Stimulated activated effector memory CD8-positive, alpha-beta T cell treated with anti-CD3 and anti-CD28 coated beads, Interleukin-12 subunit alpha, Interleukin-12 subunit beta, amount 100 ng/mL, for 72 hours (primary cell): ENCODE measurements around the gene KRT75.
"Not testable (repeated sequence)": the region's sequence is repeated elsewhere in the genome, so short reads cannot be mapped to it uniquely, and the experiment has no call there.

Experiments
- ATAC-seq: fragments of 150-1000 bp; cut with Tn5 transposase; 2 replicates; pipeline ENCODE4 v1.10.0; 2021
- DNase-seq, 2 donors: peaks; one replicate each; pipeline ENCODE4 v3.0.0; 2021 to 2022; ENCODE audit warnings: low spot score in 2 of 2
- H3K27ac Mint-ChIP-seq: one replicate; pipeline ENCODE4 v1.8.0; 2022; ENCODE audit warnings: mild to moderate bottlenecking, mixed read lengths
- H3K36me3 Mint-ChIP-seq: one replicate; pipeline ENCODE4 v1.8.0; 2022; ENCODE audit warnings: mild to moderate bottlenecking, mixed read lengths
- H3K4me1 Mint-ChIP-seq: one replicate; pipeline ENCODE4 v1.8.0; 2022; ENCODE audit warnings: mixed read lengths
- H3K4me3 Mint-ChIP-seq: one replicate; pipeline ENCODE4 v1.8.0; 2022; ENCODE audit warnings: mild to moderate bottlenecking, mixed read lengths
- H3K9me3 Mint-ChIP-seq: one replicate; pipeline ENCODE4 v1.8.0; 2022; ENCODE audit warnings: mixed read lengths

KRT75 gene

GRCh38 chr12:52414936-52415335 lies 19.2 kb downstream of the KRT75 start:
- H3K27ac Mint-ChIP-seq: no peak overlapping the region
- no peaks in the 10 kb centered on the region for H3K4me1 Mint-ChIP-seq
- no peaks in the 10 kb centered on the region for H3K36me3 Mint-ChIP-seq
- ATAC-seq (no peak), DNase-seq (no peak)
- H3K4me3 Mint-ChIP-seq: no peak overlapping the region
- no peaks in the 10 kb centered on the region for H3K9me3 Mint-ChIP-seq

GRCh38 chr12:52413782-52414345 lies 20.3 kb downstream of the KRT75 start:
- ATAC-seq (no peak), DNase-seq (no peak)
- H3K36me3 Mint-ChIP-seq: no peaks in the 10 kb centered on the region
- H3K9me3 Mint-ChIP-seq: no peaks in the 10 kb centered on the region
- no peaks in the 10 kb centered on the region for H3K4me1 Mint-ChIP-seq
- H3K4me3 Mint-ChIP-seq: no peak overlapping the region
- no peak overlapping the region for H3K27ac Mint-ChIP-seq

GRCh38 chr12:52413202-52413601 lies 21.0 kb downstream of the KRT75 start:
- ATAC-seq (no peak), DNase-seq (no peak)
- no peaks in the 10 kb centered on the region for H3K36me3 Mint-ChIP-seq
- no peaks in the 10 kb centered on the region for H3K9me3 Mint-ChIP-seq
- H3K4me3 Mint-ChIP-seq: no peak overlapping the region
- H3K27ac Mint-ChIP-seq: no peak overlapping the region
- no peaks in the 10 kb centered on the region for H3K4me1 Mint-ChIP-seq

GRCh38 chr12:52411815-52412214 lies 22.4 kb downstream of the KRT75 start:
- no peaks in the 10 kb centered on the region for H3K9me3 Mint-ChIP-seq
- H3K36me3 Mint-ChIP-seq: no peaks in the 10 kb centered on the region
- no peak overlapping the region for H3K27ac Mint-ChIP-seq
- H3K4me3 Mint-ChIP-seq: no peak overlapping the region
- ATAC-seq (no peak), DNase-seq (no peak)
- no peaks in the 10 kb centered on the region for H3K4me1 Mint-ChIP-seq

GRCh38 chr12:52410589-52411248 lies 23.5 kb downstream of the KRT75 start:
- not testable (repeated sequence) for H3K27ac Mint-ChIP-seq, H3K9me3 Mint-ChIP-seq, H3K36me3 Mint-ChIP-seq, H3K4me3 Mint-ChIP-seq, ATAC-seq, H3K4me1 Mint-ChIP-seq, DNase-seq

- Mint-ChIP-seq H3K4me1 (peaks cover 1% of the 10 kb centered on the region), H3K4me3 (no peak overlapping the region), H3K36me3 (no peaks in the 10 kb centered on the region), H3K27ac (no peak overlapping the region), H3K9me3 (no peaks in the 10 kb centered on the region)
- DNase-seq: no peak
- ATAC-seq: no peak
Measured at GRCh38 chr12:52407918-52408317, 26.3 kb downstream of the KRT75 start.

- H3K27ac Mint-ChIP-seq: no peak within 1 kb of the TSS
- no peaks in the 10 kb centered on the region for H3K9me3 Mint-ChIP-seq
- no peak within 1 kb of the TSS for H3K4me3 Mint-ChIP-seq
- ATAC-seq (no peak), DNase-seq (no peak)
- no peaks in the 10 kb centered on the region for H3K36me3 Mint-ChIP-seq
- peaks cover 8% of the 10 kb centered on the region for H3K4me1 Mint-ChIP-seq
Measured at GRCh38 chr12:52405922-52406385, 28.2 kb downstream of the KRT75 start, which contains the start of gene KRT82. Gene KRT82, minus strand, starts transcription at chr12:52406335. Its CDS starts 58 bp downstream, at chr12:52406277.

GRCh38 chr12:52404951-52405350 lies 29.2 kb downstream of the KRT75 start:
- H3K4me1 Mint-ChIP-seq: peaks cover 8% of the 10 kb centered on the region
- ATAC-seq: no peak
- DNase-seq: no peak
- H3K4me3 Mint-ChIP-seq: no peak overlapping the region
- H3K36me3 Mint-ChIP-seq: no peaks in the 10 kb centered on the region
- H3K9me3 Mint-ChIP-seq: no peaks in the 10 kb centered on the region
- no peak overlapping the region for H3K27ac Mint-ChIP-seq

- Mint-ChIP-seq H3K36me3 (no peaks in the 10 kb centered on the region), H3K4me3 (no peak overlapping the region), H3K4me1 (peaks cover 8% of the 10 kb centered on the region), H3K9me3 (no peaks in the 10 kb centered on the region), H3K27ac (no peak overlapping the region)
- DNase-seq: no peak
- ATAC-seq: no peak
Measured at GRCh38 chr12:52403561-52403960, 30.6 kb downstream of the KRT75 start.

GRCh38 chr12:52402873-52403540 lies 31.2 kb downstream of the KRT75 start:
- Mint-ChIP-seq H3K36me3 (no peaks in the 10 kb centered on the region), H3K9me3 (no peaks in the 10 kb centered on the region), H3K27ac (no peak overlapping the region), H3K4me3 (no peak overlapping the region), H3K4me1 (peaks cover 8% of the 10 kb centered on the region)
- no peak for DNase-seq
- no peak for ATAC-seq

- Mint-ChIP-seq H3K27ac (no peak overlapping the region), H3K4me3 (no peak overlapping the region), H3K9me3 (no peaks in the 10 kb centered on the region), H3K36me3 (no peaks in the 10 kb centered on the region), H3K4me1 (peaks cover 8% of the 10 kb centered on the region)
- ATAC-seq (no peak), DNase-seq (no peak)
Measured at GRCh38 chr12:52402377-52402776, 31.8 kb downstream of the KRT75 start.

GRCh38 chr12:52401926-52402325 lies 32.2 kb downstream of the KRT75 start:
- no peak overlapping the region for H3K4me3 Mint-ChIP-seq
- no peak overlapping the region for H3K27ac Mint-ChIP-seq
- no peaks in the 10 kb centered on the region for H3K36me3 Mint-ChIP-seq
- DNase-seq (no peak), ATAC-seq (peak; percentile 38)
- no peaks in the 10 kb centered on the region for H3K9me3 Mint-ChIP-seq
- peaks cover 8% of the 10 kb centered on the region for H3K4me1 Mint-ChIP-seq

- Mint-ChIP-seq H3K27ac (no peak overlapping the region), H3K9me3 (no peaks in the 10 kb centered on the region), H3K36me3 (no peaks in the 10 kb centered on the region), H3K4me3 (no peak overlapping the region), H3K4me1 (peaks cover 8% of the 10 kb centered on the region)
- DNase-seq: no peak
- ATAC-seq: no peak
Measured at GRCh38 chr12:52401526-52401925, 32.6 kb downstream of the KRT75 start.

- Mint-ChIP-seq H3K4me1 (peaks cover 8% of the 10 kb centered on the region), H3K9me3 (no peaks in the 10 kb centered on the region), H3K4me3 (no peak overlapping the region), H3K27ac (no peak overlapping the region), H3K36me3 (no peaks in the 10 kb centered on the region)
- no peak for ATAC-seq
- no peak for DNase-seq
Measured at GRCh38 chr12:52400906-52401305, 33.3 kb downstream of the KRT75 start.

GRCh38 chr12:52399756-52400155 lies 34.4 kb downstream of the KRT75 start:
- Mint-ChIP-seq H3K9me3 (no peaks in the 10 kb centered on the region), H3K36me3 (no peaks in the 10 kb centered on the region), H3K4me3 (no peak overlapping the region), H3K4me1 (peaks cover 8% of the 10 kb centered on the region), H3K27ac (no peak overlapping the region)
- ATAC-seq (no peak), DNase-seq (no peak)

- Mint-ChIP-seq H3K36me3 (no peaks in the 10 kb centered on the region), H3K9me3 (no peaks in the 10 kb centered on the region), H3K4me1 (peaks cover 8% of the 10 kb centered on the region), H3K4me3 (no peak overlapping the region), H3K27ac (no peak overlapping the region)
- no peak for DNase-seq
- no peak for ATAC-seq
Measured at GRCh38 chr12:52398176-52398575, 36.0 kb downstream of the KRT75 start.
